ENCODE results near the gene BRD7.
A peak's percentile ranks its signal among the peaks of the same experiment; 100 is the strongest.

BRD7 gene

DNA sequence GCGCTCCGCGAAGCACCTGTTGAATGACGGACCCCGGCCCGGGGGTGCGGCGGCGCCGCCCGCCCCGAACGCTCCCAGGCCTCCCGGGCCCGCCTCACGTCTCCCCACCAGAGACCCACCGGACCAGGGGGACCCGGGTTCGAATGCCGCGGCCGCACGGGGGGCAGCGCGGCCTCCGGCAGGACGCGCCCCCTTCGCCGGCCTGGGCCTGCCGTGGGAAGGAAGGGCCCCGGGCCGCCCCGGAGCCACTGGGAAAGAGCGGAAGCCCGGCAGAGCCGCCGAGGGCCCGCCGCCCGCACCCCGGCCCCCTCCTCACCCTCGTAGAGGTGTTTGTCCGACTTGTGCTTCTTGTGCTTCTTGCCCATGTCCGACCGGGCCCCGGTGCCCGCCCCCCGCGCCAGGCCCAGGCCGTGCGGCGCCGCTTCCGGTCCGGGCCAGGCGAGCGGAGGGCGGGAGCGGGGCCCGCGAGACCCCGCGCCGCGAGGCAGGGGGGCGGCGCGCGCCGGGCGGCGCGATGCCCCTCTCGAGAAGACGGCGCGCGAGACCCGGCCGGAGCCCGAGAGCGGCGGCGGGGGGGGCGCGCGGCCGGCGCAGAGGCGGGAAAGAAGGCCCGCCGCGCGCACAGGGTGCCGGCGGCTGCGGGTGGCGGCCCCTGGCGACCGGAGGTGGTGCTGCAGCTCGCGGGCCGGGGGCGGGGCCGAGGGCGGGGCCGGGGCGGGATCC is at the start of gene BRD7:
BRD7 (minus strand) TSS at position 579 of the 723 bp plus-strand sequence; CDS start at position 365, 214 bp downstream.
- DNase-seq (ENCODE audit: low spot score): peak; percentile 50

- no peak for DNase-seq (ENCODE audit: low spot score)
Measured at GRCh38 chr16:50416388-50416787, 47.6 kb upstream of the BRD7 start.

DNA sequence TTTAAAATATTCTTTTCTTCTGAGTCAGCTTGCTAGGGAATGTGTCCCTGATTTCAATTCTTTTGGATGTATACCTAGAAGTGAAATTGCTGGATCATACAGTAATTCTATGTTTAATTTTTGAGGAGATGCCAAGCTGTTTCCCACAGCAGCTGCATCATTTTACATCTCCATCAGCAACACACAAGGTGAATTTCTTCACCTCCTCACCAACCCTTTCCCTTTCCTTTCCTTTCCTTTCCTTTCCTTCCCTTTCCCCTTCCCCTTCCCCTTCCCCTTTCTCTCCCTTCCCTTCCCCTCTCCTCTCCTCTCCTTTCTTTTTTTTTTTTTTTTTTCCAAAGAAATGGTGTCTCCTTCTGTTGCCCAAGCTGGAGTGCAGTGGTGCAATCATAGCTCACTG is 45.4 kb upstream of the BRD7 start:
- DNase-seq (ENCODE audit: low spot score): no peak

DNA sequence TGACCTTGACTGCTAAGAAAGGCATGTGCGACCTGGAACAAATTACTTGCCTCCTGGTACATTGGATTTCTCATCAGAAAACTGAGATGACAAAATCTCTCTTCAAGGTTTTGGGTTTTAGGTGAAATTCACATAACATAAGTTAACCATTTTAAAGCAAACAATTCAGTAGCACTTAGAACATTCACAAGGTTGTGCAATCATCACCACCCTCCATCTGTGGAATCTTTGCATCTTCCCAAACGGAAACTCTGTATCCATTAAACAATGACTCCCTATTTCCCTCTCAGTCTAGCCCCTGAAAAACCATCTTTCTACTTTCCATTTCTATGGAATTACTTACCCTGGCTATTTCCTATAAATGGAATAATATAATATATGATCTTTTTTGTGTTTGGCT is 42.2 kb upstream of the BRD7 start:
- no peak for DNase-seq (ENCODE audit: low spot score)

DNA sequence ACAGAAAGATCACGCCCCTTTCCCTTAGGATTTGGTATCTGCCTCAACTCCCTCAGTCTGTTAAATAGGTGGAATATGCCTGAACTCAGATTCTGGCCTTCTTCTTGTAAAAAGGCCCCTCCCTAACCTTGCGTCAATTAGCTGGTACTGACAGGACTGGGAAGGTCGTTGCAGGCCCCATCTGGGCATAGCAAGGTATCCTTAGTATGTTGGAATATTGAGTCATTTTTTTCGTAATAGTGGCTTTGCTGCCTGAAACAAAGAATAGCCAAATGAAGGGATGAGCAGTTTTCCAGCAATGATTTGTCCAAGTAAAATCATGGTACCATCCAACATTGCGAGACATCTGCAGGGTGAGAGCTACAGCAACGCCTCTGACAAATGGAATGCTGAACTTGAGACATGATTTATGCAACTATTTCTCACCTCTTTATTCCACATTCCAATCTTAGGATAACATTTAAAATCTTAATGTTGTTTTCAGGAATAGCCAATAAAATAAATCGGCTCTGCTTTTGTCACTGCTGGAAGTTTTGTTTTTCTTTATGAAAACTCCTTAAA is 39.3 kb upstream of the BRD7 start:
- DNase-seq (ENCODE audit: low spot score): no peak

- DNase-seq (ENCODE audit: low spot score): no peak
Measured at GRCh38 chr16:50407351-50407750, 38.6 kb upstream of the BRD7 start.

GRCh38 chr16:50403491-50403890 is 34.7 kb upstream of the BRD7 start:
- DNase-seq (ENCODE audit: low spot score): no peak

DNA sequence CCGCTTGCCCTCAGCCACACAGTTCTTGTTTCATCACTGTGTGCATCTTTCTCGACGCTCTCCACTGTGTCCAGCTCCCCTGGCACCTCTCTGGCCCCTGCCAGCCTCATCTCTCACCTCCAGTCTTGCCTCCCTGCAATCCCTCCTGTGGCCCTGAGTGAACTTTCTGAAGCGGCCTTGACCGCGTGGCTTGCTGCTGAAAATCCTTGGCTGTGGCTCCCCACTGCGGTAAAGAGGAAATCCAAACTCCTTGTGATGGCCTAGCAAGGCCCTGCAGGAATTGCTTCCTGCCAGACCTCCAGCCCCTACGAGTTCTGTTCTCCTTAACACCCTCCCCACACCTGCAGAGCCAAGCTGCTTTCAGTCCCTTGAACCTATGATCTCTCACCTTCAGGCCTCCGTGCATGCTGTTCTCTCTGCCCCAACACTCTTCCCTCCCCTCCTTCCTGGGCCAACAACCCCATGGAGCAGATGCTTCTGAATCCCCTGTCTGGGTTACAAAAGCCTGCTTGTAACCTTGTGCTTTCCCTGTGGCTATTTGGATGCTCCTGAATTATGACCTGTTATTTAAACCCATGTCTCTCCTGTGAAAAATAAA is 33.6 kb upstream of the BRD7 start:
- no peak for DNase-seq (ENCODE audit: low spot score)

DNA sequence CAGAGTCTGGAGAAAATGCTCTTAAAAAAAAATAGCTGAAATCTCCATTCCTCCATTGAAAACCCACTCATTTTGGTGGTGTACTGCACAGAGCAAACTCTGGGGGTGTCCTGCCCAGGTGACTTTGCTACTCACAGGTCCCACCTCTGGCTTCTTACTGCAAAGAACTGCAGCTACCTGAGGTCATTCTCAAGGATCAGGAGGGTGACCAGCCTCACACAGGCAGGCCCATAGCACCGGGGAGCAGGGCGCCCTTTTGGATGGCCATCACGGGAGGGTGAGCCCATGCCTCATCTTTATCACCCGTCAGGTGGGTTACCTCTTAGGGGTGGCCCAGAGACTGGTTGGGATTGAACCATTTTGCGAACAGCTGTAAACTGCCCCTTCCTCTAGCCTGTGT is 32.6 kb upstream of the BRD7 start:
- no peak for DNase-seq (ENCODE audit: low spot score)

GRCh38 chr16:50400967-50401348 is 32.2 kb upstream of the BRD7 start:
- DNase-seq (ENCODE audit: low spot score): no peak

GRCh38 chr16:50400312-50400966 is 31.7 kb upstream of the BRD7 start:
- DNase-seq (ENCODE audit: low spot score): no peak

GRCh38 chr16:50399411-50399810 is 30.6 kb upstream of the BRD7 start:
- DNase-seq (ENCODE audit: low spot score): no peak

GRCh38 chr16:50398336-50398735 is 29.5 kb upstream of the BRD7 start:
- no peak for DNase-seq (ENCODE audit: low spot score)

DNA sequence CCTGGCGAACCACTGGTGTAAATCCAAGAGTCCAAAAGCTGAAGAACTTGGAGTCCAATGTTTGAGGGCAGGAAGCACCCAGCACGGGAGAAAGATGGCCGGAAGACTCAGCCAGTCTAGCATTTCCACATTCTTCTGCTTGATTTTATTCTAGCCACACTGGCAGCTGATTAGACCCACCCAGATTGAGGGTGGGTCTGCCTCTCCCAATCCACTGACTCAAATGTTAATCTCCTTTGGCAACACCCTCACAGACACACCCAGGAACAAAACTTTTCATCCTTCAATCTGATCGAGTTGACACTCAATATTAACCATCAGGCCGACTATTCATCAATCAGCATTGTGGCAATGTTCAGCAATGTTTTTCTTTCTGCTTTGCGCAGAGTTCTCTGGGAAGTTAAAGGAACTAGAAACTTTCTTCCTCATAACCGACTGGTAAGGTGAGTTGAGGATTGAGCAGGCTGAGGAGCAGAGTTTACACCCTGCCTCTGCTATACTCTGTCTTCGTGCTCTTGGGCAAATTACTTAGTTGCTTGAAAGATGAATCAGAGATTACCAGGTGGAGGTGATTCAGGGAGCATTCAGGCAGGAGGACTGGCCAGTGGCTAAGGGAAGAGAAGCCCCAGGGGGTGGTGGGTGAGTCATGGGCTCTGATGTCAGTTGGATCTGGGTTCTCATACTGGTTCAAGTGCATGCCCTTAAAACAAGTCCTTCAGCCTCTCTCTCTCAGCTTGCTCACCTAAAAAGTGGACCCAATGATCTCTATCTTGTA is 28.2 kb upstream of the BRD7 start:
- DNase-seq (ENCODE audit: low spot score): no peak

GRCh38 chr16:50395763-50396710 is 27.2 kb upstream of the BRD7 start:
- no peak for DNase-seq (ENCODE audit: low spot score)

DNA sequence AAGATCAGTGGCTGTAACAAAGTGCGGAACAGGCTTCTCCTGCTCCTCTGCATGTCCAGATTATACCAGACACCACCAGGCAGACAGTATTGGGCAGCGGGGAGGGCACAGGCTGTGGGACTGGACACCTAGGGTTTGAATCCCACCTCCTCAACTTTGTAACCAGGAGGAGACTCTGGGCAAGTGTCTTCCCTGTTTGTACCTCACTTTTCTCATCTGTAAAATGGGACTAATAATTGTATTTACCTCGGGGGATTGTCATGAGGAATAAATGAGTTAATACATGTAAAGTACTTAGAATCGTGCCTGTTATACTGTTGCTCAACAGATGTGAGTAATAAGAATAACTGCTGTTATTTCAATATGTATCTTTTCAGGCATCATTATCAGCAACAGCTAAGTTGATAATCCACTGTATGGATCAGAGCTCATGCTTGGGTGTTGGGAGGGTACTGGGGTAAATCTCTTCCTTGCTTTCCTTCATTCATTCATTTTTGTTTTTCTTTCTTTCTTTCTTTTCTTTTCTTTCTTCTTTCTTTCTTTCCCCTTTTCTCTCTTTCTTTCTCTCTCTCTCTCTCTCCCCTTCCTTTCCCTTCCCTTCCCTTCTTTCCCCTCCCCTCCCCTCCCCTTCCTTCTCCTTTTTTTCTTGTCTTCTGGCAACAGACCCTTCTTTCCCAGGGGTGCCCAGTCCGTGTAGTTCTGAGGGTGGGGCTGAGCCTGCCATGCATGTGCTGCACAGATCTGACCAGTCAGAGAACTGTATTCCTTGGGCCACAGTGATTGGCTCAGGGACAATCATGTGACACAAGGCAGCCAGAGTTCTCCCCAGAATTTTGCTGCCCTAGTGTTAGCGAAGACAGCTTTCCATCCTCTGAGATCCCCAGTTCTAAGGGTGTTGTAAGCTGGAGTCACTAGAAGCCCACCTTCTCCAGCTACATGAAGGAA is 25.3 kb upstream of the BRD7 start:
- DNase-seq (ENCODE audit: low spot score): no peak

DNA sequence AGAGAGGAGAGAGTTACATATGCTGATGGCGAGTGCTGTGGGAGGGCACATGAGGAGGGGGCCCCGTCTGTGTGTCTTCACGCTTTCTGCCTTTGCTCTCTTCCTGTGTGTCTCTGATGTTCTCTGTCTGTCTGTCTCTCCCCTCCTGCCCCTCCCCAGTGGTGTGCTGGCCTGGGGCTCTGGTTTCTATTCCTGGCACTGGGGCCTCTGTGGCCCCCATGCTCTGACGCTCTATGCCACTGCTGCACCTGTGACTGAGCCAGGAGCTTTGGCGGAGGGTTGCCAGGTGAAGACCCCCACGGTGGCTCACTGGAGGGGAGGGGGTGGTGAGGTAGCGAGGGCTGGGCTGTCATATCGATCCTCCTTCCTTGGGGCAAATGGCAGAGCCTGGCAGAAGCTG is 24.6 kb upstream of the BRD7 start:
- no peak for DNase-seq (ENCODE audit: low spot score)

- DNase-seq (ENCODE audit: low spot score): no peak
Measured at GRCh38 chr16:50390914-50391716, 22.3 kb upstream of the BRD7 start.

DNA sequence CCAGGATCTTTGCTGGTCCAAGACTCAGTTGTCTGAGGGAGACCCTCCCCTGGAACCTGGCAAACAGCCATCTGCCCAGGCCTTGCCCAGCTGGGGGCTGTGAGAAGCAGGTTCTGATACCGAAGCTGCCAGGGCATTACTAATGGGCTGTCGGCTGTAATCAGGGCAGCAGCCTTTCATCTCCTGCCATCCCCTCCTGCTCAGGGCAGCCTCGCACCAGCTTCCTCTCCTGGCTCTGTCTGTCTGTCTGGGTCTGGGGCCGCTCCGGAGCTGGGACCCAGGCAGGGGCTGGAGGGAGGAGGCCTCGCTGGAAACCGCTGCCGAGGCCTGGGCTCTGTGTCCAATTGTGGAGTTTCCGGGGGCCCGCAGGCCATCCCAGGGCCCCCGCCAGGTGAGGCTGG is 21.6 kb upstream of the BRD7 start:
- DNase-seq (ENCODE audit: low spot score): no peak
